H9 (cell line): ENCODE results near the gene LDB2. TPM values are rescaled to one million over a fixed set of nuclear protein-coding genes. Genes with fewer than 3 reads are reported as not detected.

Experiments used
- DNase-seq: peaks from one replicate; pipeline ENCODE4 v3.0.0-alpha.2; 2017
- H2AFZ ChIP-seq: one replicate; pipeline ENCODE4 v1.6.1; 2013; ENCODE audit warnings: mild to moderate bottlenecking, low read length, control low read depth, moderate library complexity
- H2AK5ac ChIP-seq: 2 replicates; pipeline ENCODE4 v1.6.1; 2013; ENCODE audit warnings: low read length, control low read depth, mixed read lengths; ENCODE audit not compliant: insufficient read length
- H2BK120ac ChIP-seq: one replicate; pipeline ENCODE4 v1.6.1; 2013; ENCODE audit warnings: low read depth, mild to moderate bottlenecking, low read length, control low read depth, inconsistent platforms; ENCODE audit not compliant: poor library complexity, severe bottlenecking
- H2BK12ac ChIP-seq: 2 replicates; pipeline ENCODE4 v1.6.1; 2013; ENCODE audit warnings: low read length, control low read depth, mixed read lengths, low read depth; ENCODE audit not compliant: insufficient read length
- H2BK15ac ChIP-seq: 2 replicates; pipeline ENCODE4 v1.6.1; 2013; ENCODE audit warnings: low read depth, low read length, control low read depth
- H2BK20ac ChIP-seq: one replicate; pipeline ENCODE4 v1.6.1; 2013; ENCODE audit warnings: low read depth, mild to moderate bottlenecking, low read length, control low read depth, inconsistent platforms; ENCODE audit not compliant: poor library complexity, severe bottlenecking
- H2BK5ac ChIP-seq: 2 replicates; pipeline ENCODE4 v1.6.1; 2013; ENCODE audit warnings: low read length, control low read depth, mixed read lengths; ENCODE audit not compliant: insufficient read length
- H3K14ac ChIP-seq: 2 replicates; pipeline ENCODE4 v1.6.1; 2013; ENCODE audit warnings: low read length, control low read depth; ENCODE audit not compliant: insufficient read depth
- H3K18ac ChIP-seq: 2 replicates; pipeline ENCODE4 v1.6.1; 2013; ENCODE audit warnings: low read depth, mild to moderate bottlenecking, mixed read lengths, low read length, control low read depth; ENCODE audit not compliant: insufficient read length
- H3K23ac ChIP-seq: 2 replicates; pipeline ENCODE4 v1.6.1; 2013; ENCODE audit warnings: low read length, control low read depth, mixed read lengths, low read depth; ENCODE audit not compliant: insufficient read length
- H3K23me2 ChIP-seq: 2 replicates; pipeline ENCODE4 v1.6.1; 2013; ENCODE audit warnings: low read depth, mild to moderate bottlenecking, mixed read lengths, low read length, control low read depth; ENCODE audit not compliant: insufficient read length, poor library complexity, severe bottlenecking
- H3K27ac ChIP-seq: 2 replicates; pipeline ENCODE4 v1.5.1; 2013; ENCODE audit warnings: low read length, control low read depth, mixed read lengths, low read depth; ENCODE audit not compliant: insufficient read length
- H3K27me3 ChIP-seq: 2 replicates; pipeline ENCODE4 v1.6.1; 2013; ENCODE audit warnings: low read length, control low read depth, inconsistent platforms; ENCODE audit not compliant: insufficient read depth
- H3K4ac ChIP-seq: 2 replicates; pipeline ENCODE4 v1.6.1; 2013; ENCODE audit warnings: low read depth, mild to moderate bottlenecking, control low read depth, inconsistent platforms, low read length, moderate library complexity
- H3K4me1 ChIP-seq: 2 replicates; pipeline ENCODE4 v1.6.1; 2013; ENCODE audit warnings: low read length, control low read depth, inconsistent platforms; ENCODE audit not compliant: insufficient read depth
- H3K4me2 ChIP-seq: 2 replicates; pipeline ENCODE4 v1.6.1; 2013; ENCODE audit warnings: low read length, control low read depth, mixed read lengths; ENCODE audit not compliant: insufficient read length, insufficient read depth
- H3K56ac ChIP-seq: 2 replicates; pipeline ENCODE4 v1.6.1; 2013; ENCODE audit warnings: low read depth, mild to moderate bottlenecking, mixed read lengths, low read length, control low read depth; ENCODE audit not compliant: insufficient read length
- H3K79me1 ChIP-seq: 2 replicates; pipeline ENCODE4 v1.6.1; 2013; ENCODE audit warnings: low read depth, mild to moderate bottlenecking, moderate library complexity, low read length, control low read depth, inconsistent platforms; ENCODE audit not compliant: insufficient read depth, poor library complexity, severe bottlenecking
- H3K79me2 ChIP-seq: 2 replicates; pipeline ENCODE4 v1.6.1; 2013; ENCODE audit warnings: low read length, control low read depth, inconsistent platforms; ENCODE audit not compliant: insufficient read depth
- H3K9ac ChIP-seq: 2 replicates; pipeline ENCODE4 v1.6.1; 2013; ENCODE audit warnings: low read length, control low read depth, mixed read lengths; ENCODE audit not compliant: insufficient read length; ENCODE audit errors: extremely low read depth
- H3K9me3 ChIP-seq: one replicate; pipeline ENCODE4 v1.6.1; 2013; ENCODE audit warnings: low read depth, low read length, inconsistent platforms; ENCODE audit not compliant: control insufficient read depth
- H3T11ph ChIP-seq: one replicate; pipeline ENCODE4 v1.6.1; 2013; ENCODE audit warnings: mild to moderate bottlenecking, low read length, control low read depth, inconsistent platforms
- H4K20me1 ChIP-seq: one replicate; pipeline ENCODE4 v1.6.1; 2013; ENCODE audit not compliant: control insufficient read depth, insufficient read length, insufficient read depth
- H4K5ac ChIP-seq: 2 replicates; pipeline ENCODE4 v1.6.1; 2013; ENCODE audit warnings: low read depth, mild to moderate bottlenecking, mixed read lengths, low read length, control low read depth; ENCODE audit not compliant: insufficient read length
- H4K8ac ChIP-seq: replicated peaks from 2 replicates; pipeline ENCODE4 v1.6.1; 2013; ENCODE audit warnings: low read length, control low read depth, mixed read lengths, low read depth; ENCODE audit not compliant: insufficient read length
- H4K91ac ChIP-seq: 2 replicates; pipeline ENCODE4 v1.6.1; 2013; ENCODE audit warnings: low read depth, mild to moderate bottlenecking, moderate library complexity, mixed read lengths, low read length, control low read depth; ENCODE audit not compliant: insufficient read length
- H3K27ac Mint-ChIP-seq, 3 experiments: 2 replicates in 2 of 3; 3 replicates in 1 of 3; pipeline ENCODE4 v1.8.0; 2020 to 2021; ENCODE audit warnings: mixed read lengths in 3 of 3, mild to moderate bottlenecking in 1 of 3, moderate library complexity in 1 of 3
- H3K27me3 Mint-ChIP-seq: 2 replicates; pipeline ENCODE4 v1.8.0; 2021; ENCODE audit warnings: low read depth, mild to moderate bottlenecking, moderate library complexity, mixed read lengths
- H3K36me3 Mint-ChIP-seq, 3 experiments: 2 replicates in 2 of 3; 3 replicates in 1 of 3; pipeline ENCODE4 v1.8.0; 2020 to 2021; ENCODE audit warnings: low read depth in 3 of 3, mixed read lengths in 3 of 3; ENCODE audit not compliant: insufficient read depth in 1 of 3
- H3K4me1 Mint-ChIP-seq, 2 experiments: 2 replicates each; pipeline ENCODE4 v1.8.0; 2020; ENCODE audit warnings: mixed read lengths in 2 of 2
- H3K4me3 Mint-ChIP-seq, 2 experiments: 2 replicates in 1 of 2; 3 replicates in 1 of 2; pipeline ENCODE4 v1.8.0; 2020 to 2021; ENCODE audit warnings: mild to moderate bottlenecking in 2 of 2, mixed read lengths in 2 of 2, moderate library complexity in 1 of 2
- H3K9me3 Mint-ChIP-seq, 2 experiments: 2 replicates in 1 of 2; 3 replicates in 1 of 2; pipeline ENCODE4 v1.8.0; 2020; ENCODE audit warnings: mild to moderate bottlenecking in 2 of 2, mixed read lengths in 2 of 2, moderate library complexity in 1 of 2
- CTCF ChIP-seq: fragments of 200-600 bp; sonication (generic); conservative IDR thresholded peaks from 3 replicates; pipeline ENCODE4 v1.8.0; 2021; ENCODE audit warnings: antibody characterized with exemption, mild to moderate bottlenecking
- WGBS: extraction: QIAGEN DNeasy Blood & Tissue Kit; methylation state at CpG from one replicate; pipeline ENCODE4 v1.1.7; 2013; ENCODE audit warnings: missing lambda C conversion rate, low lambda C conversion rate, mixed read lengths; ENCODE audit not compliant: insufficient read length; ENCODE audit errors: extremely low coverage; 5-methylcytosine and 5-hydroxymethylcytosine counted together
- total RNA-seq: library from RNA; stranded (reverse); gene quantifications from 2 replicates; pipeline ENCODE4 v1.2.1, GENCODE V29; 2021

The LDB2 gene
- total RNA-seq, 1 experiment from 2014 or later = 22.5 TPM

- Histone ChIP-seq H2BK12ac (no peak overlapping the region), H3K9me3 (no peaks in the 10 kb centered on the region), H4K8ac (no peak overlapping the region), H3K14ac (no peak overlapping the region), H3K27ac (no peak overlapping the region), H3K4me2 (no peak overlapping the region), H4K5ac (no peak overlapping the region), H3K23me2 (no peaks in the 10 kb centered on the region), H3K18ac (no peak overlapping the region), H4K20me1 (no peaks in the 10 kb centered on the region), H2AFZ (no peak overlapping the region), H2AK5ac (no peak overlapping the region), H2BK120ac (no peak overlapping the region), H3K79me2 (no peaks in the 10 kb centered on the region; the same call in 1 of the 2 replicates), H3K27me3 (no peaks in the 10 kb centered on the region), H3T11ph (no peak overlapping the region), H2BK5ac (no peak overlapping the region), H3K23ac (no peak overlapping the region), H3K79me1 (no peaks in the 10 kb centered on the region), H3K56ac (no peak overlapping the region), H3K4me1 (no peaks in the 10 kb centered on the region; the same call in 1 of the 2 replicates), H4K91ac (no peak overlapping the region), H2BK20ac (no peak overlapping the region), H2BK15ac (no peak overlapping the region), H3K4ac (no peak overlapping the region), H3K9ac (no peak overlapping the region)
- no peak for DNase-seq
- no peak for TF ChIP-seq CTCF
- peaks cover 6 to 23% (median 13%) of the 10 kb centered on the region in 3 experiments for H3K36me3 Mint-ChIP-seq
- H3K9me3 Mint-ChIP-seq = peaks cover 13 to 18% of the 10 kb centered on the region in 2 experiments; a peak in 4 of 5 replicates
- WGBS = no CpG with 5 or more reads among the region's 6 CpGs
- H3K4me1 Mint-ChIP-seq = peaks cover 22 to 31% of the 10 kb centered on the region in 2 experiments
- H3K27ac Mint-ChIP-seq = peak overlapping the region in 1 of 3 experiments; percentile 19; a peak in 1 of 7 replicates
- no peak overlapping the region for H3K4me3 Mint-ChIP-seq
- no peaks in the 10 kb centered on the region for H3K27me3 Mint-ChIP-seq
Observed at GRCh38 chr4:16725252-16725651, 173.2 kb downstream of the LDB2 start.
